GM18870 (cell line): ENCODE measurements around the gene APBB1.
A peak's percentile ranks its signal among the peaks of the same experiment; 100 is the strongest.

Experiments used
- ATAC-seq: cut with Tn5 transposase; IDR thresholded peaks from one replicate; pipeline ENCODE4 v1.9.1; 2021; ENCODE audit warnings: moderate library complexity; ENCODE audit not compliant: unreplicated experiment

Gene APBB1

DNA sequence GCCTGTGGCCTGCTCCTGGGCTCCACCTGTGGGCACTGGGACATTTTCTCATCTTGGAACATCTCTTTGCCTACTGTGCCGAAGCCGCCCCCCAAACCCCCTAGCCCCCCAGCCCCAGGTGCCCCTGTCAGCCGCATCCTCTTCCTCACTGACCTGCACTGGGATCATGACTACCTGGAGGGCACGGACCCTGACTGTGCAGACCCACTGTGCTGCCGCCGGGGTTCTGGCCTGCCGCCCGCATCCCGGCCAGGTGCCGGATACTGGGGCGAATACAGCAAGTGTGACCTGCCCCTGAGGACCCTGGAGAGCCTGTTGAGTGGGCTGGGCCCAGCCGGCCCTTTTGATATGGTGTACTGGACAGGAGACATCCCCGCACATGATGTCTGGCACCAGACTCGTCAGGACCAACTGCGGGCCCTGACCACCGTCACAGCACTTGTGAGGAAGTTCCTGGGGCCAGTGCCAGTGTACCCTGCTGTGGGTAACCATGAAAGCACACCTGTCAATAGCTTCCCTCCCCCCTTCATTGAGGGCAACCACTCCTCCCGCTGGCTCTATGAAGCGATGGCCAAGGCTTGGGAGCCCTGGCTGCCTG is 27.3 kb downstream of the APBB1 start:
- ATAC-seq, result no peak

GRCh38 chr11:6390718-6391469 is 28.0 kb downstream of the APBB1 start:
- no peak for ATAC-seq

DNA sequence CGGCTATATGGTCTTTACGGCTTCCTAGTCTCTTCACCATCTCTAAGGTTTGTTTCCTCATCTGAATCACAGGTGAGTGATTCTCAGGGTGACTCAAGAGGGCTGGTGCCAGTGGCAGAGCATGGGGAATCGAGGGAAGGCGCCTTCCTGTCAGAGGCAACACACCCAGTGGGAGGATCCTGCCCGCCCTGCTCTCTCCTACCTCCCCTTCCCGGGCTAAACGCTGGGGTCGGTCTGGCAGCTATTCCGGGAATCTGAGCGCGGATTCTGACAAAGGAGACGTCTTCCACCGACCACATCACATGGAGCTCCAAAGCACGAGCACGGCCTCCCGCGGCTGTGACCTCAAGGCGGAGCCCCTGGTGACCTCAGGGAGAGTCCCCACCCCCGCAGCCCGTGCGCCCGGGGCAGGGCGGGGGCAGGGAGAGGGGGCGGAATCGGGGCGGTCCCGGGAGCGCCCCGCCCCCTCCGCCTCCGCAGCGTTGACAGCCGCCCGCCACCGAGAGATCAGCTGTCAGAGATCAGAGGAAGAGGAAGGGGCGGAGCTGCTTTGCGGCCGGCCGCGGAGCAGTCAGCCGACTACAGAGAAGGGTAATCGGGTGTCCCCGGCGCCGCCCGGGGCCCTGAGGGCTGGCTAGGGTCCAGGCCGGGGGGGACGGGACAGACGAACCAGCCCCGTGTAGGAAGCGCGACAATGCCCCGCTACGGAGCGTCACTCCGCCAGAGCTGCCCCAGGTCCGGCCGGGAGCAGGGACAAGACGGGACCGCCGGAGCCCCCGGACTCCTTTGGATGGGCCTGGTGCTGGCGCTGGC is 28.8 kb downstream of the APBB1 start, which contains the start of gene SMPD1:
Gene SMPD1 (plus strand): TSS at position 570 of the 813 bp plus-strand sequence. CDS start 125 bp downstream, at position 695.
- ATAC-seq, result peak; percentile 91

DNA sequence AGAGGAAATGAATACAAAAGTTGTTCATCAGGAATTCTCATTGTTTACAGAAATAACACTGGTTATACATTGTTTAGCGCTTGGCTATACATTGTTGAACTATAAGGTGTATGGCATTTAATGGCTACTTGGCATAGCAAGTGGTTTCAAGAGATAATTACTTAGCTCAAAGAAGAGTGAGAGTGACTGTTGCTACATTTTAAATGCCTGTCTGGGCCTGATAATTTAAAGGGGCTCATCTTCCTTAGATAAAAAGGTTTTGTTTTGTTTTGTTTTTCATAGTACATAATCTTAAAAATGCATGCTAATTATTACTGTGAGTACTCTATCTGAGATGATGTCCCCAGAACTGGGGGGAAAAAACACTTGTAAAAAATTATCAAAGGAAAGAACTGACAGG is 30.1 kb downstream of the APBB1 start:
- no peak for ATAC-seq

DNA sequence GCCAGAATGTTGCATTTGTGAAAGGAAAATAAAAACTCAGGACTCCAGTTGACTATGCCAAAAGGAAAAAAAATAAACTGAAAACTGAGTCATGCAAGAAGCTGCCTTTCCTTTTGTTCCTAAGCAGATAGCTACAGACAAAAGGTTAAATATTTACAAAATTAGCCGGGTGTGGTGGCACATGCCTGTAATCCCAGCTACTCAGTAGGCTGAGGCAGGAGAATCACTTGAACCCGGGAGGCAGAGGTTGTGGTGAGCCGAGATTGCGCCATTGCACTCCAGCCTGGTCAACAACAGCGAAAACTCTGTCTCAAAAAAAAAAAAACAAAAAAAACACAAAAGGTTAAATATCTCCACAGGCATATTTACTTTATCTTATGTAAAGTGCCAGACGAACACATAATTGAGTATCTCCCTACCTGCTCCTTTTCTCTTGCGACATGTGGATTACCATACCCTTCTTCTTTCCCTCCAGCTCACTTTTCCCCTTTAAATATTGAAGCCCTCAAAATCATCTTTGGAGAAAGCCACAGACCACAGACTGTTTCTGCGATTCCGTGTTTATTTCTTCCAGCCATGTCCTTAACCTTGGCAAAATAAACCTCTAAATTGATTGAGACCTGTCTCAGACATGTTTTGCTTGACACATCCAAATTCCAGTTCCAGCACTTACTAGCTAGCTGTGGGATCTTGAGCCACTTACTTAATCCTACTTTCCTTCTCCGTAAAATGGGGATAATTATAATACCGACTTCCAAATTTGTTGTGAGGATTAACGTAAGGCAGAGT is 30.9 kb downstream of the APBB1 start:
- no peak for ATAC-seq

- no peak for ATAC-seq
Observed at GRCh38 chr11:6385046-6385777, 33.7 kb downstream of the APBB1 start.

GRCh38 chr11:6378640-6378989 is 40.3 kb downstream of the APBB1 start:
- ATAC-seq, result no peak

DNA sequence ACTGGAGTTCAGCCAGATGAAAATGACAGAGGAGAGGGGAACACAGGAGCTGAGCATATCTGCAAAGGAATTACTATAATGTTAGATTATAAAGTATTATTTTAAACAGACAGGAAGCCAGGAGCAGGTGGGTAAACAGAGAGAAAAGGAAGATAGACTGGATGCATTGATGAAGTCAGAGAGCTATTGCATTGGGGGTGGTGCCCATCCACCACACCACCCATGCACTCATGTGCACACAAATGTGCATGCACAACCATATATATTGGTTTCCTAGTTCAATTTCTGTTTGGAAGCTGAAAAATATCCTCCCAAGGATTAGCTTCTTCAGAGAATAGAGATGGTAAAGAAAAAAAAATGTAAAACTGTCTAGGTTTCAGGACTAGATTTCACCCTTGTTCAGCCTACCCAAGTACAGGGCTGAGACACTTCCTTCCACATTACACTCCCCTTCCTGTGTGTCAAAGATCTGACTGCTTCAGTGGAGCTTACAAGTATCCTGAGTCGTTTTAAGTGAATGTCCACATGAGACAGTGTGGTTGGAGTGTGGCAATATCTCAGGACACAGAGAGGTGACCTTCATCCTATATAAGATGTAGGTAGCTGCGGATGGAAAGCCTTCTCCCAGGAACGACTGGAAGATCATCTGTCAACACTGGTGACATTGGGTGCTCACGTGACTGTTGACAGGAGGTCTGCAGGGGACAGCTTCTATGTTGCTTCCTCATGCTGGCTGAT is 40.8 kb downstream of the APBB1 start:
- ATAC-seq, result no peak

- ATAC-seq, result no peak
Observed at GRCh38 chr11:6371825-6372224, 47.1 kb downstream of the APBB1 start.

- no peak for ATAC-seq
Observed at GRCh38 chr11:6365659-6366058, 53.2 kb downstream of the APBB1 start.

DNA sequence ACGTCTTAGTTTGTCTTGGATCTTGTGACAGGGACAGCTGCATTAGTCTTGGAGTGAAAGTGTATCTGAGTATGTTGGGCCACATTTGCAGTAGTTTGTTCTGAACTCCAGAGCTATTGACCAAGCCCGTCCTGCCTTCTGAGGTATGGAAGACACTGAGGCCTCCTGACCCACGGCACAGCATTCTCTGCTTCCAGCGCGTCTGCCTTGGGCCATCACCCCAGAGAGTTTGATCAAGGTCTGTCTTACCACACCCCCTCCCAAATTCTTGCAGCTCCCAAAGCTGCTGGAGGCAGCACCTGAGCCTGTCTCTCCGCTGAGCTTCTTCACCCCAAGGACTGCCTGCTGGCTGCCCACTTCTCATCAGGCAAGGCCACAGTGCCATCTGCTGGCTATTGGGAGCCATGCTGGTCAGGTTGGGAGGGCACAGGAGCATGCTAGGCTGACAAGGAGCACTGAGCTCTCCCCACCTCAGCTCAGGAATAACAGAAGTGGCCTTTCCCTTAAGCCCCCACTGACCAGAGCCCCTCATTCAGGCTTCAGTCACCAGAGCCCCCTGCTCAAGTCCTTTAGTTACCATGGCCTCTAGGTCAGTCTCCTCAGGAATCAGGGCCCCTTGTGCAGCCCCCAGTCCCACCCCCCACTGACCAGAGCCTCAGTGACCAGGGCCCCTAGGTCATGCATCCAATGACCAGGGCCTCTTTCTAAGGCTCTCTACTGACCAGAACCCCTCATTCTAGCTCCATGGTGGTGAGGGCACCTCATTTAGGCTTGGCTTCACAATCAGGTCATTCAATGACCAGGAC is 55.8 kb downstream of the APBB1 start:
- peak; percentile 60 for ATAC-seq

- no peak for ATAC-seq
Observed at GRCh38 chr11:6362185-6362872, 56.6 kb downstream of the APBB1 start.

DNA sequence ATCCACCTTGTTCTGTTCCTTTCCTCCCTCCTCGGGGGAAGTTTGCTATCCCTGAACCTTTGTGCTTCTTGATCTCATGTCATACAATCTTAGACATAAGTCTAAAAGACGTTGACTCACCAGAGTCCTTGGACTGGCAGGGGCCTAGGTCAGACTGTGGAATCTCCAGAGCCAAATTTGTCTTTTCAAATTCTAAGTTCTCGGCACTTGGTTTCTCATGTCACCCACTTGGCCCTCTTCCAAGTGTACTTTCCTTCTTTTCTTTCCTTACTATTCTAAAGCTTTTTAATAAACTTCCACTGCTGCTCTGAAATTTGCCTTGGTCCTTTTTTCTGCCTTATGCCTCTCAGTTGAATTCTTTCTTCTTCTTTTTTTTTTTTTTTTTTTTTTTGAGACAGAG is 58.7 kb downstream of the APBB1 start:
- no peak for ATAC-seq

GRCh38 chr11:6357222-6357621 is 61.7 kb downstream of the APBB1 start:
- ATAC-seq, result no peak

- ATAC-seq, result no peak
Observed at GRCh38 chr11:6356503-6357055, 62.3 kb downstream of the APBB1 start.

GRCh38 chr11:6354651-6355485 is 64.0 kb downstream of the APBB1 start:
- no peak for ATAC-seq

GRCh38 chr11:6353367-6353987 is 65.4 kb downstream of the APBB1 start:
- peak; percentile 71 for ATAC-seq
